Measurements from ENCODE around the gene MAN2A1. TPM values are rescaled to one million over a fixed set of nuclear protein-coding genes. Genes with fewer than 3 reads are reported as not detected.

The MAN2A1 gene
- total RNA-seq, 2 donors from 2014 or later = 10.4 to 15.4 TPM

DNA sequence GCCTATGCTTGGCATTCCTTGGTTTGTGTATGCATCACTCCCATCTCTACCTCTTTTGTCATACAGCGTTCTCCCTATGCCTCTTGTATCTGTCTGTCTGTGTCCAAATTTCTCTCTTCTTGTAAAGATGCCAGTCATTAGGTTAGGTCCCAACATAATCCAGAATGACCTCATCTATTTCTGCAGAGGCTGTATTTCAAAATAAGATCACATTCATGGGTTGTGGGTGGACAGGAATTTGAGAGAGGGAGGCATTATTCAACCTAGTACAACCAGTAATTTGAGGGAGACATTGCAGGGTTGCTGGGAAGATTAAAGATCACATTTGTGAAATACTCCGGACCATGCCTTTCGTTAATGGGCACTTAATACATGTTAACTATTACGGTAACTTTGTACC is 155.0 kb downstream of the MAN2A1 start:
- no peak for DNase-seq
- intact Hi-C loops (cut with DNase I) = no loop called here

GRCh38 chr5:109848130-109848529 is 158.4 kb downstream of the MAN2A1 start:
- intact Hi-C loops (cut with DNase I) = no loop called here
- ATAC-seq (no peak), DNase-seq (no peak)

More for the DNA sequence above, 155.0 kb downstream of the MAN2A1 start:
- ATAC-seq = no peak

- no peak for DNase-seq
- no peak for ATAC-seq
- intact Hi-C loops (cut with DNase I) = no loop called here
Observed at GRCh38 chr5:109849478-109850088, 159.9 kb downstream of the MAN2A1 start.

DNA sequence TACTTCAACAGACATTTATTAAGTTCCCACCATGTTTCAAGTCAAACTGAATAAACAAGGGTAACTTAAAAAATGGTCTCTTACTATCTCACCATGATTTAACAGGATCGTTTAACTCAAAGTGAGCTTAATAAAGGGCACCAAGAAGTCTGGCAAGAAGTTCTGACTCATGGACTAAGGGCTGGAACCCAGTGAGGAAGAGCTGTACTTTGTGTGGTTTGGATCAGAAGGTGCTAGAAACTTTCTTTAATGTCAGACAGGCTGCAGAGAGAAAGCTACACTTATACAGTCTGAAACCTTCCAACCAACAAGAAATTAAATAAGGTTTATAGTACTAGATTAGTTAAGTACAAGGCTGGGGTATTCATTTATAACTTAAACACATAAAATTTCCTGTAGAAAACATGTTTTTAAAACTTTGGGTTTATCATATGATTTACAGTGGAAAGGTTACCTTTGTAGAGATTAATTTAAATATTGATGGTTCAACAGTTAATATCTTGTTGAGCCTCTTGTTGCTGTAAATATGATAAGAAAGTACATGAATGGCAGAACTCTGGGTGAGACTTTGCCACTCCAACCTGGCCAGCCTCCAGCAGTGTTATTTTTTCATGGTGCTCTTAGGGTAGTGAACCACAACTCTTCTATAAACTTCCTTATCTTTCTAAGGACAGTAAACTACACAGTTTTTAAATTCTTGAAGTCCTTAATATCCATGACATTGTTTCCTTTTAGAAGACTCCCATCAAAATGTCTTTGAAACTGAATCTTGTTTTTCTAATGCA is 162.8 kb downstream of the MAN2A1 start:
- intact Hi-C loops (cut with DNase I) = no loop called here
- ATAC-seq = no peak
- no peak for DNase-seq

DNA sequence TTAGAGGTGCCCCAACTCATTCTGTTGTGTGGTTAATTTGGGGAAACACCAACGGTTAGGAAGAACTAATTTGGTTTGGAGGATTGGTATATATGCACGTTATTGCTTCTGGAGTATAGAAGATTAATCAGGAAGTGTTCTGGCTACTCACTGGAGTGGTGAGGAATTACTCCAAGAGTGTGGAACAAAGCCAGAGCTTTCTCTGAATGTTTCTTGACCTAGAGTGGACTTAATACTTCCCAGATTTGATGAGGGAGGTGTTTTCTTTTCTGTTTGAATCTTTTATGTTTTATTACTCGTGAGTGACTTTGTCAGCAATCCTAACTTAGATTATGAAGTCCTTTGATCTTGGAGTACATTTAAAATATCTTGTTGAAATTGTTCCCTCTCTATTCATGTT is 163.7 kb downstream of the MAN2A1 start:
- ATAC-seq = no peak
- DNase-seq = no peak
- intact Hi-C loops (cut with DNase I) = no loop called here

DNA sequence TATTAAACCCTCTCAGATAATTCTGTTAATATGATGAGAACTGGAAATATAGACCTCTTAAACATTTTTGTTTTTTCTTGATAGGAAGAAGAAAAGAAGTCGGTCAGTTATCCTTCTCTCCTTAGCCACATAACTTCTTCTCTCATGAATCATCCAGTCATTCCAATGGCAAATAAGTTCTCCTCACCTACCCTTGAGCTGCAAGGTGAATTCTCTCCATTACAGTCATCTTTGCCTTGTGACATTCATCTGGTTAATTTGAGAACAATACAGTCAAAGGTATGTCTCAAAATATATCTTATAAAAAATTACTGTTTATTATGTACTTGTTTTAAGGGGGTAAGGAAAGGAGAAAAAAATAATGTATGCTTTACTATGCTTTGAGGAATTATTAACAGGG is 165.3 kb downstream of the MAN2A1 start:
- ATAC-seq (no peak), DNase-seq (no peak)
- intact Hi-C loops (cut with DNase I) = no loop called here

DNA sequence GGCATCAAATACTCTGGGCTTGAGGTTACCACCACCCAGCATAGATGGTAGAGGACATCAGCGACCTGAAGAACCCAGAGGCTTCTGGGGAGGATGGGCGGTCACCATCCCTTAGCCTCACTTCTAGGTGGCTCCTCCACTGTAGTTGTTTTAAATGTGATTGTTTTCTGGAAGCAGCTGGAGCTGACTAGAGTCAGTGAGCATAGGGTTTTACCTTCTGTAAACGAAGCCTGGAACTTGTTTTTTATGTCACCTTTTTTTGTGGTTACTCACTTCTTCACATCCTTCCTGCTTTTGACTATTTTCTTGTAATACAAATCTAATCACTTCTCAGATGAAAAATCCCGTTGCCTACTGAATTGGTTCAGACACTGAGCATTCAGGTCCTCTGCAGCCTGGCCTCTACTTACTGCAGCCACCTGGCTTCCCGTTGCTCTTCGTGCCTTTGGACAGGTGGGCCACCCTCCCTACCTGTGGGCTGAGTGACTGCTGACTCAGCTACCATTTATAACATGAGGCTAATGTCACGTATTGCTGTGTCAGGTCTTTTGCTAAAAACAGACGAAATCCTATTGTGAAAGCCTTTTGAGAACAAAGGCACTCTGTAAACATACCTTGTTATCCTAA is 167.8 kb downstream of the MAN2A1 start:
- DNase-seq (no peak), ATAC-seq (no peak)
- intact Hi-C loops (cut with DNase I) = no loop called here

DNA sequence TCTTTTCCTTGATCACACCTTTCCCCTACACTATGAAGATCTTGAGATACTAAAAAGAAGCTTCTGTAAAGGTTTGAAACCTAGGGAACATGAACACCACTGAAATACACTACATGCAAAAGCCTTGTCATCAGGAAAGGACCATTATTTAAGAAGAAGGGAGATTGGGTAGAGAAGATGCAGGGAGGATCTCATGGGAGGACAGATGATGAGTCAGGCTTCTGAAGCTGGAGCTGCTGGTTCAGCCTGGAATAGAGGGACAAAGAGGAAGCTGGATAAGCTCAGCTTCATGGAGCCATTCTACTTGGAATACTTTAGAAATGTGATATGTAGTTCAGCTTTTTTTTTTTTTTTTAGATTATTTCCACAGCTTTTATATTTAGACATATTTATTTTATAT is 169.8 kb downstream of the MAN2A1 start:
- ATAC-seq (no peak), DNase-seq (no peak)
- intact Hi-C loops (cut with DNase I) = no loop called here

- ATAC-seq (no peak), DNase-seq (no peak)
- intact Hi-C loops (cut with DNase I) = no loop called here
Observed at GRCh38 chr5:109862301-109862700, 172.6 kb downstream of the MAN2A1 start.

- DNase-seq = no peak
- intact Hi-C loops (cut with DNase I) = no loop called here
- ATAC-seq = no peak
Observed at GRCh38 chr5:109863752-109864151, 174.0 kb downstream of the MAN2A1 start.

GRCh38 chr5:109865637-109866036 is 175.9 kb downstream of the MAN2A1 start:
- intact Hi-C loops (cut with DNase I) = no loop called here
- peak in 1 of 2 donors; percentile 79 for ATAC-seq
- DNase-seq = no peak

GRCh38 chr5:109866051-109866450 is 176.3 kb downstream of the MAN2A1 start:
- intact Hi-C loops (cut with DNase I) = no loop called here
- peak in 1 of 2 donors; percentile 58 for ATAC-seq

DNA sequence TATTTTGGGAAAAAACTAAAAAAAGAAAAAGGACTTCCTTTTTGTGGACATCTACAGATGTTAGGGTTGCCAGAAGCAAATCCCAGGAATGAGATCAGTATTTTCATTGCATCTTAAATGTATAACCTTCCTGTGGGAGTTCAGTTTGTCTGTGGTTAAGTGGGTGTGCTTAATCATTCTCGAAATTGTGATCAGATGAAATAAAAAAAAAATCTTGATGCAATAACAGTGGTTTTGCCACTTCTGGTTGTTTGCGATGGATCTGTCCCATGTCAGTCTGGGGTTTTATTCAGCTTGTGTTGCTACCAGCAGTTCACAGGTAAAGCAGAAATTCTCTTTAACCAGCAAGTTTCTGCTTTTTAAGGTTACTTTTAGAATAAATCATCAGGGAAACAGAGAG is 179.0 kb downstream of the MAN2A1 start:
- ATAC-seq (no peak), DNase-seq (no peak)
- intact Hi-C loops (cut with DNase I) = no loop called here

More at GRCh38 chr5:109866051-109866450, 176.3 kb downstream of the MAN2A1 start:
- no peak for DNase-seq

- ATAC-seq (no peak), DNase-seq (no peak)
- intact Hi-C loops (cut with DNase I) = no loop called here
Observed at GRCh38 chr5:109873687-109874086, 184.0 kb downstream of the MAN2A1 start.

DNA sequence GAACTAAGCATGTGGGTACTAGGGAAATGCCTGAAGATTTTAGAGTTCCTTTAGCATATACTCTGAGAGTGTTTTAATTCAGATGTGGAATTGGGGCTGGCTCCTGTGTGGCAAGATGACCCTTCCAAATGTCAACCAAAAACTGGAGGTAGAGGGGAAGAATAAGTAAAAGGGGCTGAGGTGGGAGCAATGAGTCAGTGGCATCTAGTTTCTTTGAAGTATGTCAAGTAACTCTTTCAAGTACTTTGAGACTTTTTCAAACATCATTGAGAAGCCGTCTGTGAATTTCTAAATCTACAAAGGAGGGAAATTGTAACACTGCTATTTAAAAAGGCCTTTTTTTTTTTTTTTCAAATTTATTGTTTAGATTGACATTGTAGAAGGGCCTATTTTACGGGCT is 184.4 kb downstream of the MAN2A1 start:
- ATAC-seq (no peak), DNase-seq (no peak)
- intact Hi-C loops (cut with DNase I) = no loop called here

DNA sequence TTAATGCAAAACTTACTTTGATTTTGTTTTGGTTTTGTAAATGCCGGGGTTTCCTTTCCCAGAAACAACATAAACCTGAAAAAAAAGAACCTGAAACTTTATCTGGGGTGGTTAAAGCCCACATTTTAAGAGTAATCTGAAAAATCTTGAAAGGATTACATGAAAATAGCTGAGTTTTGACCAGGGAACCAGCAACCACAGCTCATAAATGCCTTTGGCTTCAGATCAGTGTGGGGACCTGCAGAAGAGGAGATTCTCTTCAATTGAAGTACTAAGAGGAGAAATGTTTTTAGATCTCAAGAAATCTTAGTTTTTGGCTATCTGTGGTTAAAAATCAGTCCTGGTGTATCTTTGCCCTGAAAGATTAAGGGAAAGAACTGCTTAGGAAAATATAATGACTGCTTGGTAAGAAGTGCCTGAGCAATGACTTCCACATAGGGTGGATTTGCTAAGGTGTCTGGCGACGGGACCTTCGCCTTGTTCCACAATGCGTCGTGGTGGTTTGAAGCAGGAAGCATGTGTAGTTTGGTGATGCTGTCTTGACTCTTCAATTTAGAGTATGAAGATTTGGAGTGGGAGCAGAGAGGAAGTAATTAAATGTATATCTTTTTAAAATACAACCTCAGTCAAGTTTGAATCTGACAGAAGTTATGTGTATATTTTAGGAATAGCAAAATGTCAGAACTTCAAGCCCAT is 186.5 kb downstream of the MAN2A1 start:
- ATAC-seq = no peak
- no peak for DNase-seq
- intact Hi-C loops (cut with DNase I) = no loop called here

DNA sequence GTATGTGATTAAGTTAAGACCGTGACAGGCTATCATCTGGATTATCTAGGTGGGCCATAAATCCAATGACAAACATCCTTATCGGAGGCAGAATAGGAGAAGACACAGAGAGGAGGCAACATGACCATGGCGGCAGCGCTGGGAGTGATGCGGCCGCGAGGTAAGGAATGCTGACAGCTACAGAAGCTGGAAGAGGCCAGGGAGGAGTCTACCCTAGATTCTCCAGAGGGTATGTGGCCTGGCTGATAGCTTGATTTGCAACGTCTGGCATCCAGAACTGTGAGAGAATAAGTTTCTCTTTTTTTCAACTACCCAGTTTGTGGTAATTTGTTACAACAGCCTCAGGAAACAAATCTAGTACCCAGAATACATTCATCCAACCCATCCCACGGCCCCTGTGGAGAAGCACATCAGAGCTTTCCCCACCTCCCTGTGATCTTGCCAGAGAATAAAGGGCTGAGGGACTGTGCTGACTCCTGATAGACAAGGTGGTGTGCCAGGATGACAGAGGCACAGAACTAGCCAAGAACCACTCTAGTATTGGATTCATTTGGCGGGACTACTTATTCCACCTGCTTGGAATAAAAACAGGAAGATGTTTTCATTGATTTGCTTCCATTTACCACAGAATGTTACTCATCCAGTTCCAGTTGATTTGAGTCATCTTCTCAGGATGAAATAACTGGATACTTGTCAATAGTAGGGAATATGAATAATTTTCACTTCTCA is 187.4 kb downstream of the MAN2A1 start:
- ATAC-seq = peak in 1 of 2 donors; percentile 57

GRCh38 chr5:109877670-109878045 is 187.9 kb downstream of the MAN2A1 start:
- no peak for ATAC-seq
- no peak for DNase-seq
- intact Hi-C loops (cut with DNase I) = no loop called here

More for the DNA sequence above, 187.4 kb downstream of the MAN2A1 start:
- intact Hi-C loops (cut with DNase I) = no loop called here
- DNase-seq = no peak

DNA sequence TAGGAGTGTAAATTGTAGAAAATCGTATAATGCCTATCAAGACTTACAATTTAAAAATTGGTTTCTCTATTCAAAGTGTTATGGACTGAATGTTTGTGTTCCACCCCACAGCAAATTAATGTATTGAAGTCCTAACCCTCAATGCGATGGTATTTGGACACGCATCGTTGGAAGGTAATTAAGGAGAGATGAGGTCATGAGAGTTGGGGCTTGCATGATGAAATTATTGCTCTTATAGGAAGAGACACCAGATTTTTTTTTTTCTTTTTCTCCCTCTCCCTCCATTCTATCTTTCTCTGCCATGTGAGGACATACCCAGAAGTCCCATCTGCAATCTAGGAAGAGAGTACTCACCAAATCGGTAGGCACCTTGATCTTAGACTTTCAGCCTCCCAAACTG is 189.2 kb downstream of the MAN2A1 start:
- DNase-seq (no peak), ATAC-seq (no peak)
- intact Hi-C loops (cut with DNase I) = no loop called here
